Tibial artery (tissue), 4 donors: ENCODE data around the gene PCDHA9.
"Not testable (repeated sequence)": the region's sequence is repeated elsewhere in the genome, so short reads cannot be mapped to it uniquely, and the experiment has no call there.

ENCODE experiments used
- DNase-seq, 2 donors: peaks; one replicate each; pipeline ENCODE4 v3.0.0-alpha.2; 2019
- H3K27ac ChIP-seq, 2 donors: fragments of 200-600 bp; sonication (generic) in 1 of 2; 1 replicate in 1 of 2; 2 replicates in 1 of 2; pipeline ENCODE4 v1.5.1; 2018 to 2019; ENCODE audit warnings: mild to moderate bottlenecking in 1 of 2
- H3K27me3 ChIP-seq, 2 donors: fragments of 200-600 bp; sonication (generic) in 1 of 2; one replicate each; pipeline versions ENCODE4 v1.5.1 to v1.6.0; 2016 to 2019
- H3K36me3 ChIP-seq, 3 donors: fragments of 200-600 bp; sonication (generic) in 2 of 3; one replicate each; pipeline ENCODE4 v1.5.1; 2016 to 2019; ENCODE audit warnings: mild to moderate bottlenecking in 2 of 3
- H3K4me1 ChIP-seq, 4 donors: fragments of 200-600 bp; sonication (generic) in 2 of 4; 1 replicate in 3 of 4; 2 replicates in 1 of 4; pipeline ENCODE4 v1.5.1; 2016 to 2019
- H3K4me3 ChIP-seq, 2 donors: fragments of 200-600 bp; sonication (generic) in 1 of 2; 1 replicate in 1 of 2; 2 replicates in 1 of 2; pipeline ENCODE4 v1.5.1; 2018 to 2019; ENCODE audit warnings: mild to moderate bottlenecking in 2 of 2
- H3K9me3 ChIP-seq, 3 donors: fragments of 200-600 bp; sonication (generic) in 1 of 3; one replicate each; pipeline ENCODE4 v1.5.1; 2016 to 2019
- intact Hi-C: fragments of 100-400 bp; cut with DNase I; formaldehyde crosslinking; loops from one replicate; pipeline ENCODE4 v1.15.0; 2023; ENCODE audit warnings: low total_unique reads
- TF ChIP-seq, protein P1 (sequence below), 2 experiments: fragments of 200-600 bp in 1 of 2; fragments of 450-650 bp in 1 of 2; IDR thresholded peaks; one replicate each; pipeline ENCODE4 v1.5.1; 2017 to 2019; ENCODE audit warnings: antibody characterized with exemption in 2 of 2, mild to moderate bottlenecking in 1 of 2, moderate library complexity in 1 of 2

Gene PCDHA9

DNA sequence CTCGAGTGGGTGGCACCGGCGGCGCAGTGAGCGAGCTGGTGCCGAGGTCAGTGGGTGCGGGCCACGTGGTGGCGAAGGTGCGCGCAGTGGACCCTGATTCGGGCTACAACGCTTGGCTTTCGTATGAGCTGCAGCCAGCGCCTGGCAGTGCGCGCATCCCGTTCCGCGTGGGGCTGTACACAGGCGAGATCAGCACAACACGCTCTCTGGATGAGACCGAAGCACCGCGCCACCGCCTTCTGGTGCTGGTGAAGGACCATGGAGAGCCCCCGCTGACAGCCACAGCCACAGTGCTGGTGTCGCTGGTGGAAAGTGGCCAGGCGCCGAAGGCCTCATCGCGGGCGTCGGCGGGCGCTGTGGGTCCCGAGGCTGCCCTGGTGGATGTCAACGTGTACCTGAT is 24.7 kb upstream of the PCDHA9 start:
- Histone ChIP-seq H3K27ac (no peak overlapping the region), H3K36me3 (no peaks in the 10 kb centered on the region), H3K9me3 (peaks cover 0 to 47% (median 25%) of the 10 kb centered on the region in 3 donors), H3K4me3 (no peak overlapping the region), H3K27me3 (peaks cover 0 to 11% of the 10 kb centered on the region in 2 donors), H3K4me1 (no peaks in the 10 kb centered on the region)
- no peak for DNase-seq
- TF ChIP-seq, protein P1, sequence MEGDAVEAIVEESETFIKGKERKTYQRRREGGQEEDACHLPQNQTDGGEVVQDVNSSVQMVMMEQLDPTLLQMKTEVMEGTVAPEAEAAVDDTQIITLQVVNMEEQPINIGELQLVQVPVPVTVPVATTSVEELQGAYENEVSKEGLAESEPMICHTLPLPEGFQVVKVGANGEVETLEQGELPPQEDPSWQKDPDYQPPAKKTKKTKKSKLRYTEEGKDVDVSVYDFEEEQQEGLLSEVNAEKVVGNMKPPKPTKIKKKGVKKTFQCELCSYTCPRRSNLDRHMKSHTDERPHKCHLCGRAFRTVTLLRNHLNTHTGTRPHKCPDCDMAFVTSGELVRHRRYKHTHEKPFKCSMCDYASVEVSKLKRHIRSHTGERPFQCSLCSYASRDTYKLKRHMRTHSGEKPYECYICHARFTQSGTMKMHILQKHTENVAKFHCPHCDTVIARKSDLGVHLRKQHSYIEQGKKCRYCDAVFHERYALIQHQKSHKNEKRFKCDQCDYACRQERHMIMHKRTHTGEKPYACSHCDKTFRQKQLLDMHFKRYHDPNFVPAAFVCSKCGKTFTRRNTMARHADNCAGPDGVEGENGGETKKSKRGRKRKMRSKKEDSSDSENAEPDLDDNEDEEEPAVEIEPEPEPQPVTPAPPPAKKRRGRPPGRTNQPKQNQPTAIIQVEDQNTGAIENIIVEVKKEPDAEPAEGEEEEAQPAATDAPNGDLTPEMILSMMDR (IDR thresholded peaks at IDR 0.05) = no peak
- intact Hi-C loops = no loop called here

DNA sequence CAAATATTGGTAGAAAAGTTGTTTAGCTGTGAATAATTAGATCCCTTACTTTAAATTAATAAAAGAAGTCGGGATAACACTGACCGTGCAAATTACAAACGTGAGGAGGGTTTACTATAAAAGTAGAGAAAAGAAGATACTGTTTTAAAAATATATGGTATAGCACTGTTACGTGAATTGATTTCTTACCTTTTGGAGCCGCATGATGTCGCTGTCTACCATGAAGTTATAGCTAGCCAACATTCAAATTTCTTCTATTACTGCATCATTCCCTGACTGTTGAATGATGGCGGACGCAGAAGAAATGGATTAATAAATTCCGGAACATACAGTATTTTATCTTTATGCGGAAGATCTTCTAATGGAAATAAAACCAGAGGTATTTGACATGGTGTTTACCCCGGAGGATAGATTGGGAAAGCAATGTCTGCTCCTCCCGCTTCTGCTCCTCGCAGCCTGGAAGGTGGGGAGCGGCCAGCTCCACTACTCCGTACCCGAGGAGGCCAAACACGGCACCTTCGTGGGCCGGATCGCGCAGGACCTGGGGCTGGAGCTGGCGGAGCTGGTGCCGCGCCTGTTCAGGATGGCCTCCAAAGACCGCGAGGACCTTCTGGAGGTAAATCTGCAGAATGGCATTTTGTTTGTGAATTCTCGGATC is 20.3 kb upstream of the PCDHA9 start, which contains the start of gene PCDHA6:
Gene PCDHA6 (plus strand): TSS at position 257 of the 658 bp plus-strand sequence. CDS start 132 bp downstream, at position 389.
- no peak within 1 kb of the TSS for H3K27ac ChIP-seq
- no peak for DNase-seq
- H3K9me3 ChIP-seq = peaks cover 0 to 56% (median 37%) of the 10 kb centered on the region in 3 donors
- no peaks in the 10 kb centered on the region for H3K36me3 ChIP-seq
- intact Hi-C loops = no loop called here
- TF ChIP-seq, protein P1 (IDR thresholded peaks at IDR 0.05) = no peak
- H3K4me1 ChIP-seq = no peaks in the 10 kb centered on the region
- H3K4me3 ChIP-seq = peak within 1 kb of the TSS in 1 of 2 donors; percentile 15
- H3K27me3 ChIP-seq = peaks cover 0 to 11% of the 10 kb centered on the region in 2 donors

DNA sequence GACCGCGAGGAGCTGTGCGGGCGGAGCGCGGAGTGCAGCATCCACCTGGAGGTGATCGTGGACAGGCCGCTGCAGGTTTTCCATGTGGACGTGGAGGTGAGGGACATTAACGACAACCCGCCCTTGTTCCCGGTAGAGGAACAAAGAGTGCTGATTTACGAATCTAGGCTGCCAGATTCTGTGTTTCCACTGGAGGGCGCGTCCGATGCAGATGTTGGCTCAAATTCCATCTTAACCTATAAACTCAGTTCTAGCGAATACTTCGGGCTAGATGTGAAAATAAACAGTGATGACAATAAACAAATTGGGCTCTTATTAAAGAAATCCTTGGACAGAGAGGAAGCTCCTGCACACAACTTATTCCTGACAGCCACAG is 19.8 kb upstream of the PCDHA9 start:
- TF ChIP-seq, protein P1 (IDR thresholded peaks at IDR 0.05) = no peak
- Histone ChIP-seq H3K27ac (no peak overlapping the region), H3K4me1 (no peaks in the 10 kb centered on the region), H3K4me3 (no peak overlapping the region), H3K36me3 (no peaks in the 10 kb centered on the region), H3K9me3 (peaks cover 0 to 57% (median 32%) of the 10 kb centered on the region in 3 donors), H3K27me3 (peaks cover 0 to 10% of the 10 kb centered on the region in 2 donors)
- no peak for DNase-seq
- intact Hi-C loops = no loop called here

DNA sequence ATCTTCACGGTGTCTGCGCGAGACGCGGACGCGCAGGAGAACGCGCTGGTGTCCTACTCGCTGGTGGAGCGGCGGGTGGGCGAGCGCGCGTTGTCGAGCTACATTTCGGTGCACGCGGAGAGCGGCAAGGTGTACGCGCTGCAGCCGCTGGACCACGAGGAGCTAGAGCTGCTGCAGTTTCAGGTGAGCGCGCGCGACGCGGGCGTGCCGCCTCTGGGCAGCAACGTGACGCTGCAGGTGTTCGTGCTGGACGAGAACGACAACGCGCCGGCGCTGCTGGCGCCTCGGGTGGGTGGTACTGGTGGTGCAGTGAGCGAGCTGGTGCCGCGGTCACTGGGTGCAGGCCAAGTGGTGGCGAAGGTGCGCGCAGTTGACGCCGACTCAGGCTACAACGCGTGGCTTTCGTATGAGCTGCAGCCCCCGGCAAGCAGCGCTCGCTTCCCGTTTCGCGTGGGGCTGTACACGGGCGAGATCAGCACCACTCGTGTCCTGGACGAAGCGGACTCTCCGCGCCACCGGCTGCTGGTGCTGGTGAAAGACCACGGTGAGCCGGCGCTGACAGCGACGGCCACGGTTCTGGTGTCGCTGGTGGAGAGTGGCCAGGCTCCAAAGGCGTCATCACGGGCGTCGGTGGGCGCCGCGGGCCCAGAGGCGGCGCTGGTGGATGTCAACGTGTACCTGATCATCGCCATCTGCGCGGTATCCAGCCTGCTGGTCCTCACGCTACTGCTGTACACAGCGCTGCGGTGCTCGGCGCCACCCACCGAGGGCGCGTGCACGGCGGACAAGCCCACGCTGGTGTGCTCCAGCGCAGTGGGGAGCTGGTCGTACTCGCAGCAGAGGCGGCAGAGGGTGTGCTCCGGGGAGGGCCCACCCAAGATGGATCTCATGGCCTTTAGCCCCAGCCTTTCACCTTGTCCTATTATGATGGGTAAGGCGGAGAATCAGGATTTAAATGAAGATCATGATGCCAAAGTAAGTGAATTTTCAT is 18.4 kb upstream of the PCDHA9 start:
- H3K36me3 ChIP-seq, H3K27ac ChIP-seq, H3K27me3 ChIP-seq, H3K4me1 ChIP-seq, DNase-seq, H3K4me3 ChIP-seq, intact Hi-C loops: not testable (repeated sequence)
- H3K9me3 ChIP-seq = peaks cover 0 to 63% (median 36%) of the 10 kb centered on the region in 3 donors

DNA sequence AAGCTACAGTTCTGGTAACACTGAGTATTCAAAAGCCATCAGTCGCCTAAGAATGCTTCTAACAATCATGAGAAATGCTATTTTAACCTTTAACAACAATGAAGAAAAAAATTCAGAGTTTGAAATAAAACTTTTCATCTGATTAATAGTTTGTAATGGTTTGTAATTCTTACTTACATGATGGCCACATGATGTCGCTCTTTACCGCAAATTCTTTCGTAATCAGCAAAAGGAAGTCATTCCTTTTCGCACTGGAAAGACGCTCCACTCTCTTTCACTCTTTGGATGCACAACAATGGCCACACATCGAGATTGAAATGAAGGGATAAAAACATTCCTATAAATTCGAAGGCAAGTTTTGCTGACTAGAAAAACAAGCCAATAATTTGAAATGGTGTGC is 14.2 kb upstream of the PCDHA9 start, which contains the start of gene PCDHA7:
Gene PCDHA7 (plus strand): TSS at position 277 of the 400 bp plus-strand sequence. CDS start 115 bp downstream, at position 392.
- intact Hi-C loops = no loop called here
- H3K4me1 ChIP-seq = no peaks in the 10 kb centered on the region
- no peak for DNase-seq
- peaks cover 0 to 60% (median 33%) of the 10 kb centered on the region in 3 donors for H3K9me3 ChIP-seq
- TF ChIP-seq, protein P1 (IDR thresholded peaks at IDR 0.05) = no peak
- no peak within 1 kb of the TSS for H3K27ac ChIP-seq
- peaks cover 0 to 12% of the 10 kb centered on the region in 2 donors for H3K27me3 ChIP-seq
- peaks cover 0 to 3% (median 0%) of the 10 kb centered on the region in 3 donors for H3K36me3 ChIP-seq
- H3K4me3 ChIP-seq = peak within 1 kb of the TSS in 1 of 2 donors; percentile 9

DNA sequence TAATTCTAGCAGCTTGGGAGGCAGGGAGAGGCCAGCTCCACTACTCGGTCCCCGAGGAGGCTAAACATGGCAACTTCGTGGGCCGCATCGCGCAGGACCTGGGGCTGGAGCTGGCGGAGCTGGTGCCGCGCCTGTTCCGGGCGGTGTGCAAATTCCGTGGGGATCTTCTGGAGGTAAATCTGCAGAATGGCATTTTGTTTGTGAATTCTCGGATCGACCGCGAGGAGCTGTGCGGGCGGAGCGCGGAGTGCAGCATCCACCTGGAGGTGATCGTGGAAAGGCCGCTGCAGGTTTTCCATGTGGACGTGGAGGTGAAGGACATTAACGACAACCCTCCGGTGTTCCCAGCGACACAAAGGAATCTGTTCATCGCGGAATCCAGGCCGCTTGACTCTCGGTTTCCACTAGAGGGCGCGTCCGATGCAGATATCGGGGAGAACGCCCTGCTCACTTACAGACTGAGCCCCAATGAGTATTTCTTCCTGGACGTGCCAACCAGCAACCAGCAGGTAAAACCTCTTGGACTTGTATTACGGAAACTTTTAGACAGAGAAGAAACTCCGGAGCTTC is 13.7 kb upstream of the PCDHA9 start:
- Histone ChIP-seq H3K4me3 (peak overlapping the region in 1 of 2 donors; percentile 9), H3K9me3 (peaks cover 0 to 55% (median 31%) of the 10 kb centered on the region in 3 donors), H3K27me3 (peaks cover 0 to 12% of the 10 kb centered on the region in 2 donors)
- H3K27ac ChIP-seq, H3K36me3 ChIP-seq, H3K4me1 ChIP-seq, intact Hi-C loops, DNase-seq: not testable (repeated sequence)
